GM19043 (cell line): ENCODE measurements around the gene NOS2.
"Not testable (repeated sequence)": the region's sequence is repeated elsewhere in the genome, so short reads cannot be mapped to it uniquely, and the experiment has no call there.

ENCODE experiments used
- ATAC-seq: cut with Tn5 transposase; IDR thresholded peaks from one replicate; pipeline ENCODE4 v1.9.1; 2021; ENCODE audit warnings: low read depth; ENCODE audit not compliant: unreplicated experiment

NOS2 gene

DNA sequence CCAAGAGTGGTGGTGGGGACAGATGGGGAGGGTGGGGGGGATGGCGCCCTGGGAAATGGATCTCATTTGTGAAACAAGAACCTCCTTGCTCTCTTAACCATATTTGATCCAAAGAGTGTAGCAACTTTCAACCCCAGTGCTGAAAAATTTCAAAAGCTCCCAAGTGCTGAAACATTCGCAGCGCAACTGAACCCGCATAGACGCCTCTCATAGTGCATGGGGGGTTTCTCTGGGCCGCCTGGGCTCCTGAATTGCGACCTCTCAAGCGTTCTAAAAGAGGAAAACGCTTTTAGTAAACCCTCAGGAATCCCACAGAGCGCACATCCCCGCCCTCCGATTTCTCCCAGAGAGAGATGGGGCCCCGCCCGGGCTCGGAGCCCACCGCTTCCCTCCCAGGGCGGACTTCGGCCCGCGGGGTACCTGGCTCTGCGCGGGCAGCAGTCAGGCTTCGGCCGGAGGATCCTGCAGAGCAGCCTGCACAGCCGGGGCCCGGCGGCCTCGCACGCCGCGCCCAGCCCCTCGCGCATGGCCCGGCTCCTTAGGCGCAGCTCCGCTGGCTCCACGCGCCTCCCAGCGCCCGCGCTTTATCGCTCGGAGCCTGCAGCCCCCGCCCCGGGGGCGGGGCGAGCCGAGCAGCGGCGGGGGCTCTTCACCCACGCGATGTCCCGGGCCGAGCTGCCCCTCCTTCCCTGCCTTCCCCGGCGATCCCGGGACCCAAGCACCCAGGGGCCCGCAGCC is 7.0 kb downstream of the NOS2 start:
- ATAC-seq, result no peak

GRCh38 chr17:27792095-27792494 is 8.2 kb downstream of the NOS2 start:
- no peak for ATAC-seq

GRCh38 chr17:27788919-27789318 is 11.4 kb downstream of the NOS2 start:
- no peak for ATAC-seq

- no peak for ATAC-seq
Measured at GRCh38 chr17:27783440-27784350, 16.6 kb downstream of the NOS2 start.

DNA sequence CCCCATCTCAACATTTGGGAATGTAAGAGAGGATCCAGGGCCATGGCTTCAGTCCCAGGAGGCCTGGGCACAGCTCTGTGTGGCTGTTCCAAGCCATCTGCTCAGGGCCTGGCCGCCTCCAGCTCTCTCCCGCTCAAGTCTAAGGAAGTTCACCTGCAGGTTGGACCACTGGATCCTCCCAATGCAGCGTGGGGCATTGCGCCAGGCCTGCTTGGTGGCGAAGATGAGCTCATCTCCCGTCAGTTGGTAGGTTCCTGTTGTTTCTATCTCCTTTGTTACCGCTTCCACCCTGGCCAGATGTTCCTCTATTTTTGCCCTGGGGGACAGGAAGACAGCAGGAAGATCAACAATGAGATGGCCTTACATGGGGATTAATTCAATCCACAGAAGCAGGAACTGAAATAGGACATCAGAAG is 17.5 kb downstream of the NOS2 start:
- no peak for ATAC-seq

- no peak for ATAC-seq
Measured at GRCh38 chr17:27780828-27781404, 19.4 kb downstream of the NOS2 start.

DNA sequence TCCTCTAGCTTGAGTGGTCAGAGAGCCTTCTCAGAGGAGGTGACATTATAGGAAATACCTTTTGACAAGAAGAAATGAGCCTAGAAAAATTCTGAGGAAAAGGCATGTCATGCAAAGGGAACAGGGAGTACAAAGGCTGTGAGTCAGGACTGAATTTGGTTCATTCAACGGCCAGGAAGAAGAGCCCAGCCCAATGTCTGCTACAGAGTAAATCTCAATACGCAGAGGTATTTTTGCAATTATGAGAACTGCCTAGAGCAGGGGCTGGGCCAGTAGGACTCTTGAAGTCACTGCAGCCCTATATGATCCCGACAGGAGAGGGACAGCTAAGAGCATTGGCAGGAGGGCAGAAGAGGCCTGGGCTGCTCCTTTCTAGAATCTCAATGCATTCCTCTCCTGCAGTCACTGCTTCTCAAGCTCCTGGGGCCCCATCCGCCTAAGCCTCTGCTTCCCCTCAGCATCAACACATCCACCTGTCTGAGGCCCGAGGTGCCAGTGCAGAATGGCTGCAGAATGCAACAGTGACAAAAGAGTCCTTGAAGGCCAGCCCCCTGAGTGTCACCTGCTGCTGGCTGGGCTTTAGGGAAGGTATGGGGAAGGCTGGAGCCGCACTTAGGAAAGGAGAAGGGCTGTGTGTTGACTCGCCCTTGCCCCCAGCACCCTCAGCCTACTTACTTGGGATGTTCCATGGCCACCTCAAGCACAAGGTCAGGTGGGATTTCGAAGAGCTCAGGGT is 20.1 kb downstream of the NOS2 start:
- ATAC-seq, result no peak

DNA sequence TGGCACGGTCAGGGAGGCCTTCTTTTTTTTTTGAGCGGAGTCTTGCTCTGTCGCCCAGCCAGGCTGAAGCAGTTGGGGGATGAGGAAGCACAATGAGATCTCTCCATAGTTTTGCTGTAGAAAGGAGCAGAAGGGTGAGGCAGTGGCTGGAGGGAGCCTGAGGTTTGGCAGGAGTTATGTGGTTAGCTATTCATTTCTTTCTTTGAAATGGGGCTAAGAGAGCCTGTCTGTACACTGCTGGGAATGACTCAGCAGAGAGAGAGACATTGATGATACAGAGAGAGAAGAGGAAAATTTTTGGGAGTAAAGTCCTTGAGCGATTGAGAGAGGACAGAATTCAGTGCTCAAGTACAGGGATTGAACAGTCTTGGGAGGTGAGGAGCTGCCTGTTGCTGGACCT is 22.1 kb downstream of the NOS2 start:
- no peak for ATAC-seq

DNA sequence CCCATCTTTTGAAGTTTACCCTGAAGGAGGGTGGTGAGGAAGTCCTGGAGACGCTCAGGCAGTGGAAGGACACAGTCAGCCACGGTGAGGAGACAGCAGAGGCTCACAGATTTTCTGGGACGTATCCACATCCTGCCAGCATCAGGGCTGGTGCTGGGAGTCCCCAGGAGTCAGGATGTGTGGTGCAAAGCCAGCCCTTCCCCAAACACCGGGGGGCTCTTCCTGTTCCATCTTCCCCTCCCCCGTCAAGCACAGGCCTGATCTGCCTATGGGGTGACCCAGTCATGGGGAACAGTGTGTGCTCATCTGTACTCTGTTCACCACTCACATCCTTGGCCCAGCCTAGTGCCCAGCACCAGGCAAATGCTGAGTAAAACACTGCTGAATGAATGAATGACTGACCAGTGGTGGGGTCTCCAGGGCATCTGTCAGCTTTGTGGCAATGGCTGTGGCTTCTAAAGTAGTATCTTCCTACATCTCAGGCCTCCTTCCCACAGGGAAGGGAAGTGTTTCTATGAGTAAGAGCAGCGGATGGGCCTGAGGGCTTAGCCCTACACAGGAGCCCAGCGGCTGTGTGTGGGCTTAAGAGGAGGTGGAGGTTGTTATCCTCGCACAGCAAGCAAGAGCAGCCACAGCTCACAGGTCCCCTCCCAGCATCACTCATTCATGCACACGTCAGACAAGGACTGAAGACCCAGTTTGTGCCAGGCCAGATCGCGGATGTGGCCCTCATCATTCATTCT is 23.3 kb downstream of the NOS2 start:
- ATAC-seq, result no peak

- ATAC-seq, result no peak
Measured at GRCh38 chr17:27771586-27771985, 28.7 kb downstream of the NOS2 start.

DNA sequence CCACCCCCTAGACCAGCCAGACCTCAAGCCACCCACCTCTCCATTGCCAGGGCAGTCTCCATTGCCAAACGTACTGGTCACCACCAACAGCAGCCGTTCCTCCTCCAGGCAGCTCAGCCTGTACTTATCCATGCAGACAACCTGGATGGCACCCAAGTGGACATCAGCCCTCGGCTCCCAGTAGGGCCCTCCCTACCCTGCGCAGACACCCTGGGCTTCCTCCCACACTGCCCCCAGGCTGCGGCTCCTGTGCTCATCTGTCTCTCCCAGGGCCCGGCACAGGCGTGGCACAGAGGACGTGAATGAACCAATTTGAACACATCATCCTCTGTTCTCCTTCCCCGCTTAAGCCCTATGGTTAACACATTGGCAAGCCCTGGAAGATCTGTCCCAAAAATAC is 29.5 kb downstream of the NOS2 start:
- no peak for ATAC-seq

DNA sequence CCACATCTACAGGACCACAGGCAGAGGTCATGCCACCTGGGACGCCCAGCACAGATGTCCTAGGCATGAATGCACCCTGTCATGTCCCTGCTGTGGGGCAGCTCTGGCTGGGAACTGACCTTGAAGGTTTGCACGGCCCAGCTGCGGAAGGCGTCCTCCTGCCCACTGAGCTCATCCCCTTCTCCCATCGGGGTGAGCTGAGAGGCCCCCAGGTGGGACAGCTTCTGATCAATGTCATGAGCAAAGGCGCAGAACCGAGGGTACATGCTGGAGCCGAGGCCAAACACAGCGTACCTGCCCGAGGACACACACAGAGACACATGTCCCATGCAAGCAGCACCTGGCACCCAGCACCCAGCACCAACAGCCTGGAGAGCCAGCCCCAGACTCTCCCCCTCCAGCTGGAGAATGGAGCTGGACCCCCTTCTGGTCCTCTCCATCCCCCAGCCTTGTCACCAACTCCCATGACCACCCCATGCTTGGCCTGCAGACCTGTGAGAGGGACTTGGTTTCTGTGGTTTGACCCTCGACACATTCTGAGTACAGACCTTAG is 31.4 kb downstream of the NOS2 start:
- no peak for ATAC-seq

DNA sequence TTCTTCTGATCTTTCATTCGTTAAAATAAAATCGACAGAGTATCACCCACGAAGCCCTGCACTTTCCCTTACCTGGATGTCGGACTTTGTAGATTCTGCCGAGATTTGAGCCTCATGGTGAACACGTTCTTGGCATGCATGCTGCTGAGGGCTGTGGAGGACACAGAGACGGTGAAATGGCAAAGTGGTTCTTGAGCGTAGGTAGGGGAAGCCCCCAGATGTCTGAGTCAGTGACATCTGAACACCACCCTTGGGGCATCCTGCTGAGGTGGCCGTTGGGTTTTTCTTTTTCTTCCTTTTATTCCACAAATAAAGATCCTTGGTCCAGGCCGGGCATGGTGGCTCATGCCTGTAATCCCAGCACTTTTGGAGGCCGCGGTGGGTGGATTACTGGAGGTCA is 33.9 kb downstream of the NOS2 start:
- no peak for ATAC-seq

GRCh38 chr17:27765353-27765752 is 35.0 kb downstream of the NOS2 start:
- no peak for ATAC-seq

- no peak for ATAC-seq
Measured at GRCh38 chr17:27764589-27764988, 35.7 kb downstream of the NOS2 start.

GRCh38 chr17:27762527-27763305 is 37.6 kb downstream of the NOS2 start:
- no peak for ATAC-seq

GRCh38 chr17:27760931-27761330 is 39.4 kb downstream of the NOS2 start:
- not testable (repeated sequence) for ATAC-seq

DNA sequence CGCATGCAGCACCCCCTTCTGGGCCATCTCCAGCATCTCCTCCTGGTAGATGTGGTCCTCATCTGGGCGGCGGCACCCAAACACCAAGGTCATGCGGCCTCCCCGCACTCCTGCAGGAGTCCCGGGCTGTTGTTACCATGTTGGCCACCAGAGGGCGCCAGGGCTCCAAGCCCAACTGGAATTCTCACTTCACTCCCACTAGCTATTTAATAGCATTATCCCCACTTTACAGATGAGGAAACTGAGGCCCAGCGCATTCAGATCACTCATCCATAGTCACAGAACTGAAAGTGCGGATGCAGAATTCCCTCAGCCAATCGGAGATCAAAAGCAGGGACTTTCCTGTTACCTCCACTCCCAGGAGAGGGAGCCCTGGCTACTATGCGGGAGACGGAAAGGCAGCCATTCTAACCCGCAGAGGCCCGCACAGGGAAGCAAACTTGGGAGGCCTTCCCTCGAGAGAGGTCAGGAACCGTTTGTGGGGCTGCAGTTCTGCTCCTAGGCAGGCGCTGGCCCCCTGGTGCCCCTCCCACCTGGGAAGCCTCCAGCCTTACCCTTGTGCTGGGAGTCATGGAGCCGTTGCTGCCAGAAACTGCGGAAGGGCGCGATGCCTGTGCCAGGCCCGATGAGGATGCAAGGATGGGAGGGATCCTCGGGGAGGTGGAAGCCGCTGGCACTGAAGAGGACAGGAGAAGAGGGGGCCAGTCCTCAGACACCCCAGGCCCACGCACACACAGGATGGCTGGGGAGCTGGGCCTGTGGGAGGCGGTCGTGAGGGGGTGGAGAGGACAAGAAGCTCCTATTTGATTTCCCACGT is 40.1 kb downstream of the NOS2 start:
- ATAC-seq, result no peak
